ENCODE measurements around the gene CLSTN1.
"Not testable (repeated sequence)": the region's sequence is repeated elsewhere in the genome, so short reads cannot be mapped to it uniquely, and the experiment has no call there.

GRCh38 chr1:9748391-9748790 is 75.4 kb downstream of the CLSTN1 start:
- TF ChIP-seq CTCF (IDR thresholded peaks at IDR 0.05; ENCODE audit: low read depth, low read length, missing input control); GABPA (IDR thresholded peaks at IDR 0.05 in 1 of 2, conservative IDR thresholded peaks at IDR 0.05 in 1 of 2); TAF1 (conservative IDR thresholded peaks at IDR 0.05); JUND (IDR thresholded peaks at IDR 0.05); ZBTB33 (IDR thresholded peaks at IDR 0.05); NR2F2 (IDR thresholded peaks at IDR 0.05); RAD21 (IDR thresholded peaks at IDR 0.05); SP1 (IDR thresholded peaks at IDR 0.05); YY1 (IDR thresholded peaks at IDR 0.05): not testable (repeated sequence)
- TF ChIP-seq, protein P1, sequence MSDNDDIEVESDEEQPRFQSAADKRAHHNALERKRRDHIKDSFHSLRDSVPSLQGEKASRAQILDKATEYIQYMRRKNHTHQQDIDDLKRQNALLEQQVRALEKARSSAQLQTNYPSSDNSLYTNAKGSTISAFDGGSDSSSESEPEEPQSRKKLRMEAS (IDR thresholded peaks at IDR 0.05), result not testable (repeated sequence)

Measured in liver (tissue), 3 donors.